Natural killer cell (primary cell): ENCODE data around the gene SCYL1. TPM values are rescaled to one million over a fixed set of nuclear protein-coding genes. Genes with fewer than 3 reads are reported as not detected.

Experiments used
- ATAC-seq, 3 donors: fragments of 150-1000 bp in 2 of 3; fragments of 200-7000 bp in 1 of 3; cut with Tn5 transposase; 1 replicate in 1 of 3; 2 replicates in 2 of 3; pipeline ENCODE4 v1.10.0; 2021; ENCODE audit warnings: mild to moderate bottlenecking in 2 of 3, moderate library complexity in 2 of 3
- DNase-seq, 2 donors: peaks; one replicate each; pipeline versions ENCODE4 v3.0.0 to v3.0.0-alpha.2; 2013 to 2021; ENCODE audit warnings: mixed read lengths in 1 of 2
- H3K27ac ChIP-seq: one replicate; pipeline ENCODE4 v1.5.1; 2013; ENCODE audit warnings: mild to moderate bottlenecking, low read length
- H3K27me3 ChIP-seq: one replicate; pipeline ENCODE4 v1.6.1; 2013; ENCODE audit warnings: low read length; ENCODE audit not compliant: control insufficient read depth, insufficient read depth
- H3K36me3 ChIP-seq: one replicate; pipeline ENCODE4 v1.6.1; 2013; ENCODE audit warnings: low read length; ENCODE audit not compliant: control insufficient read depth, insufficient read depth
- H3K4me1 ChIP-seq: one replicate; pipeline ENCODE4 v1.6.1; 2013; ENCODE audit warnings: low read length; ENCODE audit not compliant: control insufficient read depth, insufficient read depth
- H3K4me3 ChIP-seq: one replicate; pipeline ENCODE4 v1.5.1; 2013; ENCODE audit warnings: low read length
- H3K9me3 ChIP-seq: one replicate; pipeline ENCODE4 v1.6.1; 2013; ENCODE audit warnings: low read length; ENCODE audit not compliant: control insufficient read depth, insufficient read depth
- H3K27ac Mint-ChIP-seq, 2 donors: one replicate each; pipeline ENCODE4 v1.8.0; 2022; ENCODE audit warnings: mild to moderate bottlenecking in 2 of 2, mixed read lengths in 2 of 2, moderate library complexity in 1 of 2
- H3K27me3 Mint-ChIP-seq, 2 donors: one replicate each; pipeline ENCODE4 v1.8.0; 2022; ENCODE audit warnings: low read depth in 2 of 2, mixed read lengths in 2 of 2
- H3K36me3 Mint-ChIP-seq: one replicate; pipeline ENCODE4 v1.8.0; 2022; ENCODE audit warnings: mixed read lengths
- H3K4me1 Mint-ChIP-seq, 2 donors: one replicate each; pipeline ENCODE4 v1.8.0; 2022; ENCODE audit warnings: mixed read lengths in 2 of 2
- H3K4me3 Mint-ChIP-seq: one replicate; pipeline ENCODE4 v1.8.0; 2022; ENCODE audit warnings: mild to moderate bottlenecking, moderate library complexity, mixed read lengths
- H3K9me3 Mint-ChIP-seq, 2 donors: one replicate each; pipeline ENCODE4 v1.8.0; 2022; ENCODE audit warnings: mixed read lengths in 2 of 2
- CTCF ChIP-seq: fragments of 200-600 bp; IDR thresholded peaks from one replicate; pipeline ENCODE4 v1.8.0; 2022; ENCODE audit warnings: antibody characterized with exemption
- WGBS: methylation state at CpG from one replicate; pipeline ENCODE4 v1.1.7; 2013; ENCODE audit warnings: missing lambda C conversion rate; ENCODE audit not compliant: insufficient coverage; 5-methylcytosine and 5-hydroxymethylcytosine counted together
- intact Hi-C: fragments of 100-400 bp; cut with micrococcal nuclease; formaldehyde crosslinking; loops from one replicate; pipeline ENCODE4 v1.14.2; 2022
- total RNA-seq, 4 donors: library from RNA; stranded (reverse); fragments of 120-200 nt in 1 of 4; gene quantifications; one replicate each; pipeline versions ENCODE4 v1.2.3 to v1.2.4, GENCODE V29; 2013 to 2022

Gene SCYL1
- total RNA-seq, 3 donors from 2014 or later (not counting 1 experiment from before 2014, with no cell fraction given) = 61.7 to 79.9 (median 71.3) TPM

GRCh38 chr11:65585396-65586246 lies 60.7 kb downstream of the SCYL1 start:
- WGBS = 95% methylated on average over 50 of the region's 51 CpGs
- no peak overlapping the region for H3K27ac ChIP-seq
- Mint-ChIP-seq H3K27ac (peak overlapping the region; percentile 52 to 60), H3K36me3 (no peaks in the 10 kb centered on the region), H3K4me1 (peaks cover 29 to 55% of the 10 kb centered on the region in 2 donors), H3K27me3 (no peaks in the 10 kb centered on the region), H3K9me3 (no peaks in the 10 kb centered on the region), H3K4me3 (no peak overlapping the region)
- H3K36me3 ChIP-seq = peaks cover 47% of the 10 kb centered on the region
- H3K4me3 ChIP-seq = no peak overlapping the region
- TF ChIP-seq CTCF = no peak
- intact Hi-C loops = loop anchor here (10.0 kb wide), 1 partner anchor 221 kb away; no protein-coding TSS in a partner anchor
- H3K4me1 ChIP-seq = peaks cover 40% of the 10 kb centered on the region
- H3K27me3 ChIP-seq = no peaks in the 10 kb centered on the region
- H3K9me3 ChIP-seq = no peaks in the 10 kb centered on the region
- no peak for DNase-seq
- no peak for ATAC-seq

- H3K4me3 Mint-ChIP-seq = no peak overlapping the region
- 92% methylated on average over 4 of the region's 4 CpGs for WGBS
- no peaks in the 10 kb centered on the region for H3K9me3 Mint-ChIP-seq
- Histone ChIP-seq H3K9me3 (no peaks in the 10 kb centered on the region), H3K4me1 (peaks cover 40% of the 10 kb centered on the region), H3K27ac (no peak overlapping the region), H3K4me3 (no peak overlapping the region), H3K27me3 (no peaks in the 10 kb centered on the region), H3K36me3 (peaks cover 43% of the 10 kb centered on the region)
- intact Hi-C loops = loop anchor here (10.0 kb wide), 1 partner anchor 221 kb away; no protein-coding TSS in a partner anchor
- no peaks in the 10 kb centered on the region for H3K36me3 Mint-ChIP-seq
- ATAC-seq = no peak
- no peaks in the 10 kb centered on the region for H3K27me3 Mint-ChIP-seq
- peak overlapping the region; percentile 52 to 60 for H3K27ac Mint-ChIP-seq
- TF ChIP-seq CTCF = no peak
- peaks cover 29 to 55% of the 10 kb centered on the region in 2 donors for H3K4me1 Mint-ChIP-seq
- no peak for DNase-seq
Measured at GRCh38 chr11:65586247-65586630, 61.4 kb downstream of the SCYL1 start.

GRCh38 chr11:65586676-65587075 lies 61.8 kb downstream of the SCYL1 start:
- WGBS = 100% methylated on average over 2 of the region's 2 CpGs
- H3K36me3 ChIP-seq = peaks cover 41% of the 10 kb centered on the region

More at GRCh38 chr11:65586676-65587075, 61.8 kb downstream of the SCYL1 start:
- no peaks in the 10 kb centered on the region for H3K9me3 Mint-ChIP-seq
- no peak overlapping the region for H3K27ac ChIP-seq
- peaks cover 29 to 54% of the 10 kb centered on the region in 2 donors for H3K4me1 Mint-ChIP-seq
- no peaks in the 10 kb centered on the region for H3K27me3 ChIP-seq
- H3K9me3 ChIP-seq = no peaks in the 10 kb centered on the region
- ATAC-seq (no peak), DNase-seq (no peak)
- no peak for TF ChIP-seq CTCF
- H3K27me3 Mint-ChIP-seq = no peaks in the 10 kb centered on the region
- H3K4me3 ChIP-seq = no peak overlapping the region
- H3K27ac Mint-ChIP-seq = peak overlapping the region; percentile 52 to 60
- intact Hi-C loops = loop anchor here (10.0 kb wide), 1 partner anchor 222 kb away; no protein-coding TSS in a partner anchor
- peaks cover 40% of the 10 kb centered on the region for H3K4me1 ChIP-seq
- H3K4me3 Mint-ChIP-seq = no peak overlapping the region
- no peaks in the 10 kb centered on the region for H3K36me3 Mint-ChIP-seq

Other genes with a start within 250 kb of the SCYL1 start
- gene CDC42EP2, start 210.2 kb upstream of the SCYL1 start, total RNA-seq = 1 to 10 TPM; 1.4 to 1.5 (median 1.5) TPM
- 100 to 1,000 TPM in 1 of 3 donors, 10 to 100 TPM in 2; 69.6 to 102 (median 89.1) TPM for gene DPF2, start 191.2 kb upstream of the SCYL1 start, total RNA-seq
- gene TIGD3, start 170.3 kb upstream of the SCYL1 start, total RNA-seq = 1 to 10 TPM in 2 of 3 donors, under 1 TPM in 1; 0.70 to 2.2 (median 1.2) TPM
- gene SLC25A45, start 142.4 kb upstream of the SCYL1 start, total RNA-seq = 10 to 100 TPM; 50.9 to 61.1 (median 61.0) TPM
- 10 to 100 TPM; 45.6 to 58.4 (median 57.7) TPM for gene FRMD8, start 138.4 kb upstream of the SCYL1 start, total RNA-seq
- 1,000 to 10,000 TPM; 1,031 to 1,768 (median 1,493) TPM for gene NEAT1, start 102.3 kb upstream of the SCYL1 start, total RNA-seq
- gene MALAT1, start 26.0 kb upstream of the SCYL1 start, total RNA-seq = over 10,000 TPM; 32,911 to 36,726 (median 33,502) TPM
- 100 to 1,000 TPM; 121 to 155 (median 140) TPM for gene LTBP3, start 33.3 kb downstream of the SCYL1 start, total RNA-seq
- gene ZNRD2, start 45.4 kb downstream of the SCYL1 start, total RNA-seq = 10 to 100 TPM; 40.9 to 64.1 (median 60.0) TPM
- 10 to 100 TPM; 41.4 to 52.4 (median 44.6) TPM for gene FAM89B, start 47.5 kb downstream of the SCYL1 start, total RNA-seq
- gene EHBP1L1, start 51.0 kb downstream of the SCYL1 start, total RNA-seq = 100 to 1,000 TPM; 129 to 137 (median 135) TPM
- gene KCNK7, start 70.7 kb downstream of the SCYL1 start, total RNA-seq = 10 to 100 TPM in 1 of 3 donors, 1 to 10 TPM in 2; 6.3 to 11.2 (median 7.1) TPM
- gene MAP3K11, start 89.1 kb downstream of the SCYL1 start, total RNA-seq = 10 to 100 TPM; 85.3 to 94.5 (median 94.0) TPM
- gene PCNX3, start 90.7 kb downstream of the SCYL1 start, total RNA-seq = 100 to 1,000 TPM; 101 to 105 (median 102) TPM
- 100 to 1,000 TPM; 520 to 776 (median 743) TPM for gene SIPA1, start 113.0 kb downstream of the SCYL1 start, total RNA-seq
- gene RELA, start 137.8 kb downstream of the SCYL1 start, total RNA-seq = 100 to 1,000 TPM; 319 to 380 (median 338) TPM
- gene KAT5, start 187.2 kb downstream of the SCYL1 start, total RNA-seq = 100 to 1,000 TPM; 140 to 155 (median 146) TPM
- 10 to 100 TPM; 34.6 to 45.6 (median 38.5) TPM for gene RNASEH2C, start 195.7 kb downstream of the SCYL1 start, total RNA-seq